Fibroblast of lung (primary cell): ENCODE data around the gene GRK3.

Experiments
- EZH2 ChIP-seq: IDR thresholded peaks from 2 replicates; pipeline ENCODE4 v1.5.1; 2012; ENCODE audit warnings: low read length, control low read depth, mild to moderate bottlenecking; ENCODE audit errors: missing control alignments
- TF ChIP-seq, protein P1 (sequence below), 2 donors: IDR thresholded peaks in 1 of 2; conservative IDR thresholded peaks in 1 of 2; 1 replicate in 1 of 2; 2 replicates in 1 of 2; pipeline ENCODE4 v1.5.1; 2011 to 2012; ENCODE audit warnings: low read length in 2 of 2, control low read depth in 1 of 2, inconsistent platforms in 1 of 2, low read depth in 1 of 2, mild to moderate bottlenecking in 1 of 2

DNA sequence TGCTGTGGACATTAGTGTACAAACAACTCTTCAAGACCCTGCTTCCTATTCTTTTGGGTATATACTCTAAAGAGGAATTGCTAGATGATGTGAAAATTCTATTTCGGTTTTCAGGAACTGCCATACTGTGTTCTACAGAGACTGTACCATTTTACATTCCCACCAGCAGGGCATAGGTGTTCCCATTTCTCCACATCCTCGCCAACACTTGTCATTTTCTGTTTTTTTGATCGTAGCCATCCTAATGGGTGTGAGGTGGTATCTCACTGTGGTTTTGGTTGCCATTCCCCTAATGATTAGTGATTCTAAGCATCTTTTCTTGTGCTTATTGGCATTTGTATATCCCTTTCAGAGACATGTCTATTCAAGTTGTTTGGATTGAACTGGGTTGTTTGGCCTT is 29.8 kb upstream of the GRK3 start:
- TF ChIP-seq, protein P1, sequence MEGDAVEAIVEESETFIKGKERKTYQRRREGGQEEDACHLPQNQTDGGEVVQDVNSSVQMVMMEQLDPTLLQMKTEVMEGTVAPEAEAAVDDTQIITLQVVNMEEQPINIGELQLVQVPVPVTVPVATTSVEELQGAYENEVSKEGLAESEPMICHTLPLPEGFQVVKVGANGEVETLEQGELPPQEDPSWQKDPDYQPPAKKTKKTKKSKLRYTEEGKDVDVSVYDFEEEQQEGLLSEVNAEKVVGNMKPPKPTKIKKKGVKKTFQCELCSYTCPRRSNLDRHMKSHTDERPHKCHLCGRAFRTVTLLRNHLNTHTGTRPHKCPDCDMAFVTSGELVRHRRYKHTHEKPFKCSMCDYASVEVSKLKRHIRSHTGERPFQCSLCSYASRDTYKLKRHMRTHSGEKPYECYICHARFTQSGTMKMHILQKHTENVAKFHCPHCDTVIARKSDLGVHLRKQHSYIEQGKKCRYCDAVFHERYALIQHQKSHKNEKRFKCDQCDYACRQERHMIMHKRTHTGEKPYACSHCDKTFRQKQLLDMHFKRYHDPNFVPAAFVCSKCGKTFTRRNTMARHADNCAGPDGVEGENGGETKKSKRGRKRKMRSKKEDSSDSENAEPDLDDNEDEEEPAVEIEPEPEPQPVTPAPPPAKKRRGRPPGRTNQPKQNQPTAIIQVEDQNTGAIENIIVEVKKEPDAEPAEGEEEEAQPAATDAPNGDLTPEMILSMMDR (conservative IDR thresholded peaks at IDR 0.05 in 1 of 2, IDR thresholded peaks at IDR 0.05 in 1 of 2; ENCODE audit: low read depth in 1 of 2, low read length in 2 of 2), result no peak
- TF ChIP-seq EZH2, result no peak
